A549 (cell line): Measurements from ENCODE around the gene NKX6-1.

Experiments used
- BHLHE40 ChIP-seq: IDR thresholded peaks from 2 replicates; pipeline ENCODE4 v1.6.1; 2012; ENCODE audit warnings: low read depth, low read length, inconsistent platforms
- CBX2 ChIP-seq: fragments of 200-600 bp; sonication (generic); IDR thresholded peaks from 2 replicates; pipeline ENCODE4 v1.6.1; 2016; ENCODE audit warnings: low read depth, mild to moderate bottlenecking, borderline replicate concordance
- CEBPB ChIP-seq, 2 experiments: fragments of >200 bp in 1 of 2; sonication (Bioruptor Twin) in 1 of 2; formaldehyde crosslinking in 1 of 2; IDR thresholded peaks; 2 replicates each; pipeline ENCODE4 v1.6.1; 2012 to 2016
- CTCF ChIP-seq: fragments of >200 bp; sonication (Bioruptor Twin); formaldehyde crosslinking; IDR thresholded peaks from 3 replicates; pipeline ENCODE4 v1.5.1; 2016
- EP300 ChIP-seq, 2 experiments: fragments of >200 bp; sonication (Bioruptor Twin); formaldehyde crosslinking; IDR thresholded peaks; 2 replicates in 1 of 2; 3 replicates in 1 of 2; pipeline ENCODE4 v1.6.1; 2016 to 2017
- NR3C1 ChIP-seq: fragments of >200 bp; sonication (Bioruptor Twin); formaldehyde crosslinking; IDR thresholded peaks from 3 replicates; pipeline ENCODE4 v1.6.1; 2017
- POLR2A ChIP-seq: IDR thresholded peaks from 2 replicates; pipeline ENCODE4 v1.6.1; 2012; ENCODE audit warnings: mild to moderate bottlenecking, low read length
- POLR2AphosphoS2 ChIP-seq: conservative IDR thresholded peaks from 2 replicates; pipeline ENCODE4 v1.6.1; 2012; ENCODE audit warnings: low read length, improper control_type of control experiment, inconsistent platforms
- RARB ChIP-seq: fragments of 250-450 bp; sonication (Bioruptor Pico); IDR thresholded peaks from 2 replicates; pipeline ENCODE4 v1.8.0; 2021; ENCODE audit warnings: mild to moderate bottlenecking, moderate library complexity
- REST ChIP-seq: fragments of 200-600 bp; sonication (generic); IDR thresholded peaks from 2 replicates; pipeline ENCODE4 v1.6.1; 2016; ENCODE audit warnings: antibody characterized with exemption, mild to moderate bottlenecking, moderate library complexity

GRCh38 chr4:84482564-84483563 is 16.2 kb downstream of the NKX6-1 start:
- TF ChIP-seq POLR2AphosphoS2, result no peak
- TF ChIP-seq CTCF, result no peak
- no peak for TF ChIP-seq POLR2A
- TF ChIP-seq CBX2, result no peak
- no peak for TF ChIP-seq BHLHE40
- TF ChIP-seq NR3C1, result no peak
- TF ChIP-seq REST, result no peak
- TF ChIP-seq EP300 (IDR thresholded peaks at IDR 0.05), result no peak
- no peak for TF ChIP-seq RARB (CRISPR knock-in tag)
- no peak for TF ChIP-seq CEBPB (IDR thresholded peaks at IDR 0.05)
